G401 (cell line): ENCODE data around the gene PAPLN. TPM values are rescaled to one million over a fixed set of nuclear protein-coding genes. Genes with fewer than 3 reads are reported as not detected.

Source experiments
- DNase-seq: peaks from one replicate; pipeline ENCODE4 v3.0.0-alpha.2; 2015; ENCODE audit warnings: low spot score
- in situ Hi-C: cut with HindIII; loops from 2 replicates; pipeline ENCODE4 v1.10.0; 2016; ENCODE audit warnings: low sequenced_read_pairs, mixed read lengths
- total RNA-seq: library from RNA; depleted of rRNA; stranded (reverse); fragments of >200 nt; shearing (Covaris generic); gene quantifications from 2 replicates; pipeline ENCODE4 v1.2.3, GENCODE V29; 2014

The PAPLN gene
- total RNA-seq, 1 experiment from 2014 or later: not detected

DNA sequence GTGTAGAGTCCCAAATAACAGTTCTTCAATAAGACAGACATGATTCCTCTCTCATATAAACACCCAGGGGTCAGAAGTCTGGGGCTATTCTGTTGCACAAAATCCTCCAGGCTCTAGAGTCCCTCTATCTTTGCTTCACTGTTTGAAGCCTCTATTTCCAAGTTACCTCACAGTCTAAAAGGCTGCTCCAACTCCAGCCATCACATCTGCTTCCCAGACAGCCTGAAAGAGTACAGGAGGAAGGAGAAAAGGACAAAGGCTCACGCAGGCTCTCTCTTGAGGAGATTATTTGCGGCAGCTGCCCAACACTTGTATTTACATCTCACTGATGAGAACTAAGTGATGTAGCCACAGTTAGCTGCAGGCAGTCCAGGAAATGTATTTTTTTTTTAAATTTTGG, 6.4 kb downstream of the PAPLN start:
- in situ Hi-C loops: no loop called here
- no peak for DNase-seq

DNA sequence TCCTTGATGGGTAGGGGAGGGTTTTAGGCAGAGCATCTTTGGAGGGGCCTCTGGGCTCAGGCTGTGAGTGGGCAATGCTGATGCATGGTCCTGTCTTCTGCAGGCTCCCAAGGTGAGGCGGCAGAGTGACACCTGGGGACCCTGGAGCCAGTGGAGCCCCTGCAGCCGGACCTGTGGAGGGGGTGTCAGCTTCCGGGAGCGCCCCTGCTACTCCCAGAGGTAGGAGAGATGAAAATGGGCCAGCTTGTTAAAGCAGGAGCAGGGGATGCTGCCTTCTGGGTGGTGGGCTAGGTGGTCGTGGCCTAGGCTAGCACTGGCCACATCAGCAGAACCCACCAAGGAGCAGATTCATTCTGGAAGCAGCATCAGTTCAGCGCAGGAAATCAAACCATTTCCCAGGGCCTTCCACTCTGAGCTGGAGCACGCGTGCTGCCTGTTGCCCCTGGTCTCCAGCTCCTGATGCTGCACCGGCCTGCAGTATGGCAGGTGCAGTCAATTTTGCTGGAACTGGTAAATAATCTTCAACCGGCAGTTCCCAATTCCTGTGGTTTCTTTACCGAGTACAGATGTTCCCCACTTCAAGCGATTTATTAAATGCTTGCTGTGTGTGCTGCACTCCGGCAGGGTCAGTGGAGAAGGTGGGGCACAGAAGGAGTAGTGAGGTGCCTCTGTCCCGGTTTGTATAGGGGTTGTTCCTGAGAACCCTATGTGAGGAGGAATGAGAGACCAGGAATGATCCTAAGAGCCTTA, 7.4 kb downstream of the PAPLN start:
- in situ Hi-C loops: no loop called here

DNA sequence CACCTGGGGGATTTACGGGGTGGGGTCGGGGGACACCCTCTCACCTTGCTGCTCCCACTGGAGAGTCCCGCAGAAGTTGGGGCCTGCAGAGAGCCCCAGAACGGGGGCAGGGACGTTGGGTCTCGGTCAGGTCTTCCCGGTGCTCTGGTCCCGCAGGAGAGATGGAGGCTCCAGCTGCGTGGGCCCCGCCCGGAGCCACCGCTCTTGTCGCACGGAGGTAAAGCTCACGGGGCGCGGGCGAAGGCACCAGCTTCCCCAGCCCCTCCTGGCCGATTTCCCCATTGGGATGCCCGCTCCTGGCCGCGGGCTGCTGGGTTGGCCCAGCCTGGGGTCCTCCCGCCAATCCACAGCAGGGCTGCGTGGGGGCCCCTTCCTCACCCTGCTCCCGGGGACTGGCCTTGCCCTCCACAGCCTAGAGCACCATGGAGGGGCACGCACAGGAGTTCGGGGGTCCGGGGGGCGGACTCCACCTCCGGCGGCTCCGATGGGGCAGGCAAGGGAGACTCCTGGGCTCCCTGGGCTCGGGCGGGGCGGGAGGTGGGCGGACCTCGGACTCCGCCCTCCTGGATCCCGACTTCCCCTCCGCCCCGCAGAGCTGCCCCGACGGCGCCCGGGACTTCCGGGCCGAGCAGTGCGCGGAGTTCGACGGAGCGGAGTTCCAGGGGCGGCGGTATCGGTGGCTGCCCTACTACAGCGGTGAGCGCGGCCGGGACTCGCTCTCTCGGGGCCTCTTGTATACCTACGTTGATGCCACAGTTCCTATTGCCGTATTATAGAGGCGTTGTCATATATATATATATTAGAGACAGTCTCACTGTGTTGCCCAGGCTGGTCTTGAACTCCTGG, 8.4 kb downstream of the PAPLN start:
- in situ Hi-C loops: no loop called here
- no peak for DNase-seq

More for the DNA sequence above, 7.4 kb downstream of the PAPLN start:
- DNase-seq: no peak

DNA sequence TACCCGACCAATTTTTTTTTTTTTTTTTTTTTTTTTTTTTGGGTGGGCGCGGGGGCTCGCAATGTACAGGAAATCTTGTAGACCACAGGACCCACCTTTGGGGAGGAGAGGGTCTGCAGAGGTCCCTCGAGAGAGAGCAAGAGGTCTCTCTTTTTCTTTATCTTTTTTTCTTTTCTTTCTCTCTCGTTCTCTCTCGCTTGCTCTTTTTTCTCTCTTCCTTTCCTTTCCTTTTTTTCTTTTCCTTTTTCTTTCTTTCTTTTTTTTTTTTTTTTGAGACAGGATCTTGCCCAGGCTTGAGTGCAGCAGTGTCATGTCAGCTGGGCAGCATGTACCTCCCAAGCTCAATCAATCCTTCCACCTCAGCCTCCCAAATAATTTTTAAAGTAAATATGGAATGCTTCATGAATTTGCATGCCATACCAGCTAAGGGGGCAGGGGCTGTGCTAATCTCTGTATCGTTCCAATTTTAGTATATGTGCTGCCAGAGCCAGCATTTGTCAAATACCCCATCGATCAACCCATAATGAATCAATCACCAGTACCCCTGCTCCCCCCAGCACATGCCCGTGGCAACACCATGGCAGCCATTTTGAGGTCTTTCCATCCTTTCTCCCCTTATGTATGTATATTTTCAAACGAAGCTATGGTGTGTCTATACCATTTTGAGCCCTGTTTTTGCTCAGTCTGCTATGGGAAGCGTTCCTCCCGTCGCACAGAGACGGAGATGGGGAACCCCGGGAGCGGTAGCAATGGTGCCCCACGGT, 9.3 kb downstream of the PAPLN start:
- in situ Hi-C loops: no loop called here
- no peak for DNase-seq

DNA sequence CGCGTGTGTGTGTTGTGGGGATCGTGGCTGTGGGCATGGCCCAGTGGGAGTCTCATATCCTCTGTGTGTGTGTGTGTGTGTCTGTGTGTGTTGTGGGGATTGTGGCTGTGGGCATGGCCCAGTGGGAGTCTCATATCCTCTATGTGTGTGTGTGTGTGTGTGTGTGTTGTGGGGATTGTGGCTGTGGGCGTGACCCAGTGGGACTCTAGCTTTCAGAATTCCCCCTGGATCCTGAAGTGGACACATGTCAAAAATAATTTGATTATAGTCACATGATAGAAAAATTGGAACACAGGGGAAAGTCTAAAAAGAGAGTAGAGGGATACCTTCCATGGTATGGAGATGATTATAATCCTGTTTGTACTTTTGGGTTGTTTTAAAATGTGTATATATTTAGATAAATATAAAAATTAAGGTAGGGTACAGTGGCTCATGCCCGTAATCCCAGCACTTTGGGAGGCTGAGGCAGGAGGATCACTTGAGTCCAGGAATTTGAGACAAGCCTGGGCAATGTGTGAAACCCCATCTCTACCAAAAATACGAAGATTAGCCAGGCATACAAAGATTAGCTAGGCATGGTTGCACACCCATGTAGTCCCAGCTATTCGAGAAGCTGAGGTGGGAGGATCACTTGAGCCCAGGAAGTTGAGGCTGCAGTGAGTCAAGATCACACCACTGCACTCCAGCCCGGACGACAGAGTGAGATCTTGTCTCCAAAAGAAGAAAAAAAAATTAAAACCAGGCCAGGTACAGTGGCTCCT, 11.0 kb downstream of the PAPLN start:
- no peak for DNase-seq
- in situ Hi-C loops: no loop called here

DNA sequence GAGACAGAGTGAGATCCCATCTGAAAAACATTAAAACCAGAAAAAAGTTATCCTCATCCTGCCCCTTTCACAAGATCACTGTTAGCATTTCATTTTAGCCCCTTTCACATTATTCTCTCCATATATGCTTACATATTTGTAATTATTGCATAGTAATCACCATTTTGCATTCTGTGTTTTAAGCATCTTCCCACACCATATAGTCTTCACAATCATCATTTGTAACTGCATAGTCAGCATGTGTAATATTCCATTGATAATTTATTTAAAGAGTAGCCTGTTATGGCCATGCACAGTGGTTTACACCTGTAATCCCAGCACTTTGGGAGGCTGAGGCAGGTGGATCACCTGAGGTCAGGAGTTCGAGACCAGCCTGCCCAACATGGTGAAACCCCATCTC, 11.8 kb downstream of the PAPLN start:
- in situ Hi-C loops: no loop called here
- no peak for DNase-seq

DNA sequence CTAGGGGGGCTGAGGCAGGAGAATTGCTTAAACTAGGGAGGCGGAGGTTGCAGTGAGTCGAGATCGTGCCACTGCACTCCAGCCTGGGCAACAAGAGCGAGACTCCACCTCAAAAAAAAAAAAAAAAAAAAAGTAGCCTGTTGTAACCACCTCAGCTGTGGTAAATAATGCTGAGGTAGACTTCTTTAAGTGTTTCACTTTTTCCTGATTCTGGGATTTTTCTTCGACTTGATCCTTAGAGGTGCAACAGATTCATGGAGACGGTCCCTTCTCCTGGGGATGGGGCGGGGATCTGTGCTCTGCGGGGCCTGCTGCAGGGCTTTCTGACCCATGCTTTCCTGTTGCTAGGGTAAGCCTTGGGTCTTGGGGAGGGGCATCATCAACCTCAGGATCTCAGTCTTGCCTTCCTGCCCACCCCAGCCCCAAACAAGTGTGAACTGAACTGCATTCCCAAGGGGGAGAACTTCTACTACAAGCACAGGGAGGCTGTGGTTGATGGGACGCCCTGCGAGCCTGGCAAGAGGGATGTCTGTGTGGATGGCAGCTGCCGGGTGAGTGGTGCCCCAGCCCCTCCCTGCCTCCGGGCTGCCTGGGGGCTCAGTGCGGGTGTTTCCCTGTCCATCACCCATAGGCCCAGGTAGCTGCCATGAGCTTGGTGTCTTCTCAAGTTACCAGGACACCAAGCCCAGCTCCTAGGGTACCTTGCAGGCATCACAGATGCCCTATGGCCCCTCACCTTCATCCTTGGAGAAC, 12.4 kb downstream of the PAPLN start:
- DNase-seq: no peak
- in situ Hi-C loops: no loop called here

DNA sequence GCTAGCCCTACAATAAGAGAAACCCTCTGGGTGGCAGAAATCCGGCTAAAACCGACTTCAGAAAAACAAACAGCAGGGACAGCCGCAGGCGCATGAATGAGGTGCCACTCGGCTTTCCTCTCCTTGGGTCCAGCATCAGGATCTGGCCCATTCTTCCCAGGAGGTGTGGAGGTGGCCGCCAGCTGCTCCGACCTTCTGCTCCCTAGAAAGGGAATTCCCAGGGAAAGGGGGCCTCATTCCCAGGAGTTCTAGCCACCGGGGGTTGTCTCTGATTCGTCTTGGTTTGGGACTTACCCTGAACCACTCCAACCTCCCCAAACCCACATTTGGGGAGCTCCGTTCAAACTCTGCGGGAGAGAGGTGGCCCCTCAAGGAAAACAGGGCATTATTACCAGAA, 13.0 kb downstream of the PAPLN start:
- in situ Hi-C loops: no loop called here

DNA sequence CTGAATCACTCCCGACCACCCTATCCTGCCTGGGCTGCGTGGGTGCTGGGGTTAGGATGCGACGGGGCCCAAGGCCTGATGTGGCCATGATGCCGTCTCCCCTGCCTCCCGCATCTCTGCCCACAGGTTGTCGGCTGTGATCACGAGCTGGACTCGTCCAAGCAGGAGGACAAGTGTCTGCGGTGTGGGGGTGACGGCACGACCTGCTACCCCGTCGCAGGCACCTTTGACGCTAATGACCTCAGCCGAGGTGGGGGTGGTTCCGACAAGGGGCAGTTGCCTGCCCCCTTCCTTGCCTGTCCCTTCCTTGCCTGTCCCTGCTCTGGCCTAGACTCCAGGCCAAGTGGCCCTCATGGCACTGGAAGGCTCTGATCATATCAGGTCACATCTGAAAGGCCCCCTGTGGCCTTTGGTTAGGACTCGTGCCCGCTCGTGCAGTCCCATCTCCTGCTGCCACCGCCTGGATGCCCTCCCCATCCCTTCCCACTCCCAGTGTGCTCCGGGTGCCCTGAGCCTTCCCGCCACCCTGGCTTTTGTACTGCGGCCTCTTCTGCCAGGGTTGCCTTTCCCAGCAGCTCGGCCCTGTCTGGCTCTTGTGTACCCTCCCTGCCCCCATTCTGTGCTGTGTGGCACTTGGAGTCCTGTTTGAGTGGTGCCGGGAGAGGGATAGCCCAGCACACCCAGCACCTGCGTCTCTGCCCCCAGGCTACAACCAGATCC, 13.6 kb downstream of the PAPLN start:
- in situ Hi-C loops: no loop called here
- no peak for DNase-seq

More for the DNA sequence above, 13.0 kb downstream of the PAPLN start:
- no peak for DNase-seq

DNA sequence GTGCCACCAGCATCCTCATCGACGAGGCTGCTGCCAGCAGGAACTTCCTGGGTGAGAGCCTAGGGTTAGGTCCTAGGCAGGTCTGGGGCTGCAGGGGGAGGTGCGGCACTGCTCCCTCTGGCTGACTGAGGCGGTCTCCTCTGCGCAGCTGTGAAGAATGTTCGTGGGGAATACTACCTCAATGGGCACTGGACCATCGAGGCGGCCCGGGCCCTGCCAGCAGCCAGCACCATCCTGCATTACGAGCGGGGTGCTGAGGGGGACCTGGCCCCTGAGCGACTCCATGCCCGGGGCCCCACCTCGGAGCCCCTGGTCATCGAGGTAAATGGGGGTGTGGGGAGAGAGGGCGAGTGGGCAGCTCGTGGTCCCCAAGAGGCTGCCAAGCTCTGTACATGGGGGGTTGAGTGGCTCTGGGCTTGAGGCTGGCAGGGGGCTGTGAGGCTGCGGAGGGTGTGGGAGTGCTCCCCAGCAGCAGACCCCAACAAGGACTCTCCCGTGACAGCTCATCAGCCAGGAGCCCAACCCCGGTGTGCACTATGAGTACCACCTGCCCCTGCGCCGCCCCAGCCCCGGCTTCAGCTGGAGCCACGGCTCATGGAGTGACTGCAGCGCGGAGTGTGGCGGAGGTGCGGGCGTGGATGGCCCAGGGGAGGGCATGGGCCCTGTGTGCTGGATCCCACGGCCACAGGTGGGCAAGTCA, 14.4 kb downstream of the PAPLN start:
- in situ Hi-C loops: no loop called here
- DNase-seq: no peak

DNA sequence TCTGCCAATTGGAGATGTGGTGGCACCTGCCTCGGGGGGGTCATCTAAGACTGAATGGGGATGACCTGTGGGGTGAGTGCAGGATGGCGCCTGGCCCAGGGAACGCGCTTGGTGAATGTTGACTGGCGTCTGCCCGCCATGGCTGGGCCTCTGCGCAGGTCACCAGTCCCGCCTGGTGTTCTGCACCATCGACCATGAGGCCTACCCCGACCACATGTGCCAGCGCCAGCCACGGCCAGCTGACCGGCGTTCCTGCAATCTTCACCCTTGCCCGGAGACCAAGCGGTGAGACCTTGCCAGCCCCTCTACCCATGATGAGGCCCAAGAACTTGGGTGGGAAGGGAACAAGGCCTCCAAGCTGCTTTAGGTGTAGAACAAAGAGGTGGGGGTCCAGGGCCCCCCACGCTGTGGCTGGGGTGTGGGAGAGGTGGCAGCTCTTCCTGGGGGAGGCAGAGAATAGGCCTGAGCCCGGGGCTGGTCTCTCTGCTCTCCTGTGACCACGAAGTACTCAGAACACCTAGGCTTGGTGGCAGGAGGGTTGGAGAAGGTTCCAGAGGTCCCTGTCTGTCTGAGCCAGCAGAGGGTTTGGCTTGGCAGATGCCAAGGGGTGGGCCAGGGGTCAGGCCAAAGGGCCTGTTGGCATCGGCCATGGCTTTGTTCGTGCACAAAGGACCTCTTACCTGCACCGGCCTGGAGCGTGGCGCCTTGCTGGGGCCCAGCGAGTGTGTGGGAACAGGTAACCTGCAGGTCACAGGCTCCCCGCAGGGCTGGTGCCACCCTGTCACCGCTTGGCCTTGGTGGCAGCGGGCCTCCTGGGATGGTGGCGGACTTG, 15.4 kb downstream of the PAPLN start:
- DNase-seq: no peak
- in situ Hi-C loops: no loop called here

DNA sequence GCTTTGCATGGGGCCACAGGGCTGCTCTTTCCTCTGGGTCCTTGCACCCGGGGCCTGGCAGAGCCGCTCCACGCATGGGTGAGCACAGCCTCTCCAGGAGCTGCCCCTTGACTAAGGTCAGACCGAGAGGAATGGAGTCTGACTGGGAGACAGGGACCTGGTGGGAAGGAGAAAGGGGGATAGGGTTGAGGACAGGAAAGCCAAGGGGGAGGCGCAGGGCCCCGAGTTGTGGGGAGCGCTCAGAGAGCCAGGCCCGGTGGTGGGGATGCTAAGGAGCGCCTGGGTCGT, 16.0 kb downstream of the PAPLN start:
- no peak for DNase-seq
- in situ Hi-C loops: no loop called here

DNA sequence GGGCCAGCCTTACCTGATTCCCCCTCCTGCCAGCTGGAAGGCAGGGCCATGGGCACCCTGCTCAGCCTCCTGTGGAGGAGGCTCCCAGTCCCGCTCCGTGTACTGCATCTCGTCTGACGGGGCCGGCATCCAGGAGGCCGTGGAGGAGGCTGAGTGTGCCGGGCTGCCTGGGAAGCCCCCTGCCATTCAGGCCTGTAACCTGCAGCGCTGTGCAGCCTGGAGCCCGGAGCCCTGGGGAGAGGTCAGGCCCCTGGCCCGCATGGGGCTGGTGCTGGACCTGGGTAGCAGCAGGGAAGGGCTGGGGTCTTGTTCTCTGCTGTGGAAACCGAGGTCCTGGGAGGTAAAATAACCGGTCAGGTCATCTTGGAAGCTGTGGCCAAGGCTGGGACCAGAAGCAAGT, 16.4 kb downstream of the PAPLN start:
- in situ Hi-C loops: no loop called here
- no peak for DNase-seq

DNA sequence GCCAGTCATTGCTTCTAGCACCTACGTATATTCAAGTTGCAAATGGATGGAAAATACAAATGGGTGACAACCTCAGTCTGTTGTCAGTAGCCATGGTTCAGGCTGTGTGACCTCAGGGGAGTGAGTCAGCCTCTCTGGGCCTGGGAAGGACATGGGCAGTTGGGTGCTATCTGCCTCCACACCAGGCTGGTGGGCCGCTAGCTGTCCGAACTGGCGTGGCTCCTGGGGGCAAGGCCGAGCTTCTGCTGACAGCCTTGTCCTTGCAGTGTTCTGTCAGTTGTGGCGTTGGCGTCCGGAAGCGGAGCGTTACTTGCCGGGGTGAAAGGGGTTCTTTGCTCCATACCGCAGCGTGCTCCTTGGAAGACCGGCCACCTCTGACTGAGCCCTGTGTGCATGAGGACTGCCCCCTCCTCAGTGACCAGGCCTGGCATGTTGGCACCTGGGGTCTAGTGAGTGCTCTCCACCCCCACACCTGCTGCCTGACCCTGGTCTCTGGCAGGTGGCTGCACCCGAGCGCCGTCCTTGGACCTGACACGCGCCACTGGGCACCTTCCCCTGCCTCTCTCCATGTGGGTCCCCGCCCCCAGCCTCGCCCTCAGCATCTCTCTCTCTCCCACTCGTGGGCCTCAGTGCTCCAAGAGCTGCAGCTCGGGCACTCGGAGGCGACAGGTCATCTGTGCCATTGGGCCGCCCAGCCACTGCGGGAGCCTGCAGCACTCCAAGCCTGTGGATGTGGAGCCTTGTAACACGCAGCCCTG, 17.1 kb downstream of the PAPLN start:
- DNase-seq: no peak
- in situ Hi-C loops: no loop called here

DNA sequence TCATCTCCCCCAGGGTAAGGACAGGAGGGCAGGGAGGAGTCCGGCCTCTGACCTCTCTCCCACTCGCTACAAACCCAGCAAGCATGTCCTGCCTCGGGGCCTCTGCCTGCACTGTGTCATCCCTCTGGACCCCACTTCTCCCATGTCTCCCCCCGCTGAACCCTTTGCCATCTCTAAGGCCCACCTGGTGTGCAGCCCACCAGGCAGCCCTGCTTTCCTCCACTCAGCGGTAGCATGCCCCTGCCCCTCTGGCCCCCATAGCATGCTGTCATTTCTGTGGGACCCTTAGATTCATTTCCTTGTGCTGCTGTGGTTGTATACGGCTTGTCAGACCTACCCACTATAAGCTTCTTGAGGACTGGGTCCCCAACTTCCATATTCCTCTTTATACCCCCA, 17.7 kb downstream of the PAPLN start:
- DNase-seq: no peak
- in situ Hi-C loops: no loop called here

DNA sequence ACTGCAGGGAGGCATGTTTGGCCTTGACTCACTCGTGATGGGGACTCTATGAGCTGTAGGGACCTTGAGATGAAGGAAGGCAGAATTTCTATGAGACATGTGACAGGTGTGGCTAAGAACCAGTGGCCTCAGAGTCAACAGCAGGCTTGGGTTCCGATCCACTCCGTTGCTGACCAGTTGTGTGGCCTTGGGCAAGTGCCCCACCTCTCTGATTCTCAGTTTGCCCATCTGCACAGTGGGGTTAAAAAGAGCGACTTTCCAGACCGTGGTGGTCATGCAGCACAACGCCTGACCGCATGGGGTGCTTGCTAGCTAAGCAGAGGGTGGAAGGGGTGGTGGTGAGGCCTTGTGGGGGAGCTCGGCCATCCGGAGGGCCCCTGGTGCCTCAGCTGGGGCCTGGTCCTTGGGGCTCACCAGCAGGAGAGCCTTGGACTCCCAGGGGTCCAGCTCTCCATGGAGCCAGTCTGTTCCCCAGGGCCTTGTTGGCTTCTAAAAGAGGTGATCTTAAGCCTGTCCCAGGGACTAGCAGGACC, 18.5 kb downstream of the PAPLN start:
- in situ Hi-C loops: no loop called here
- no peak for DNase-seq
